ENCODE data around the gene ENTPD2. TPM values are rescaled to one million over a fixed set of nuclear protein-coding genes. Genes with fewer than 3 reads are reported as not detected.

ENTPD2 gene
- total and polyA plus RNA-seq, 8 donors = 0.71 to 4.7 (median 2.4) TPM

DNA sequence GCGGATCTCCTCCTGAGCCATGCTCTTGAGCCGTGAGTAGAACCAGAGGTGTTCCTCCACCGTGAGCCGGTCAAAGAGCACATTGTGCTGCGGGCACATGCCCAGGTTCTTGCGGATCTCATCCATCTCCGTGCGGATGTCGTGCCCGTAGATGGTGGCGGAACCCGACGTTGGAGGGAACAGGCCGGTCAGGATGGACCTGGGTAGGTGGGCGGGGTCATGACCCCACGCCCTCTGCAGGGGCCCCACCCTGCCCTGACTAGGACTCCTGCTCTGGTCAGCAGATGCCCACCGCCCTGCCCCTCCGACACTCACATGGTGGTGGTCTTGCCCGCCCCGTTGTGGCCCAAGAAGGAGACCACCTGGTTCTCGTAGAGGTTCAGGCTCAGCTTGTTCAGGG, 37.9 kb downstream of the ENTPD2 start:
- ATAC-seq (no peak), DNase-seq (no peak)
- H3K4me1 ChIP-seq = no peaks in the 10 kb centered on the region
- H3K27ac ChIP-seq = no peak overlapping the region
- TF ChIP-seq, protein P1, sequence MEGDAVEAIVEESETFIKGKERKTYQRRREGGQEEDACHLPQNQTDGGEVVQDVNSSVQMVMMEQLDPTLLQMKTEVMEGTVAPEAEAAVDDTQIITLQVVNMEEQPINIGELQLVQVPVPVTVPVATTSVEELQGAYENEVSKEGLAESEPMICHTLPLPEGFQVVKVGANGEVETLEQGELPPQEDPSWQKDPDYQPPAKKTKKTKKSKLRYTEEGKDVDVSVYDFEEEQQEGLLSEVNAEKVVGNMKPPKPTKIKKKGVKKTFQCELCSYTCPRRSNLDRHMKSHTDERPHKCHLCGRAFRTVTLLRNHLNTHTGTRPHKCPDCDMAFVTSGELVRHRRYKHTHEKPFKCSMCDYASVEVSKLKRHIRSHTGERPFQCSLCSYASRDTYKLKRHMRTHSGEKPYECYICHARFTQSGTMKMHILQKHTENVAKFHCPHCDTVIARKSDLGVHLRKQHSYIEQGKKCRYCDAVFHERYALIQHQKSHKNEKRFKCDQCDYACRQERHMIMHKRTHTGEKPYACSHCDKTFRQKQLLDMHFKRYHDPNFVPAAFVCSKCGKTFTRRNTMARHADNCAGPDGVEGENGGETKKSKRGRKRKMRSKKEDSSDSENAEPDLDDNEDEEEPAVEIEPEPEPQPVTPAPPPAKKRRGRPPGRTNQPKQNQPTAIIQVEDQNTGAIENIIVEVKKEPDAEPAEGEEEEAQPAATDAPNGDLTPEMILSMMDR (IDR thresholded peaks at IDR 0.05) = no peak
- H3K9me3 ChIP-seq = no peaks in the 10 kb centered on the region
- H3K4me3 ChIP-seq = no peak overlapping the region
- intact Hi-C loops (cut with DNase I) = no loop called here
- peaks cover 0 to 80% of the 10 kb centered on the region in 2 donors for H3K36me3 ChIP-seq
- no peaks in the 10 kb centered on the region for H3K27me3 ChIP-seq

DNA sequence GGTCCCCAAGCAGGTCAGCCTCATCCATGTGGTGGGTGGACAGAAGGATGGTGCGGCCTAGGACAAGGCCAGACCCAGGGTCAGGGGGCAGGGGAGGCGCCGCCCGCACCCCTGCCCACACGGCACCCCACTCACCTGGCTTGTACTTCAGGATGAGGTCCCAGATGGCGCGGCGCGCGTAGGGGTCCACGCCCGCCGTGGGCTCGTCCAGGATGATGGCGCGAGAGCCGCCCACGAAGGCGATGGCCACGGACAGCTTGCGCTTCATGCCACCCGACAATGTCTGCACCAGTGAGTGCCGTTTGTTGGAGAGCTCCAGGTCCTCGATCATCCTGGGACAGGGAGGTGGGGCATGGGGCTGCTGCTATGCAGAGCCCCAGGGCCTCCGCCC, 38.3 kb downstream of the ENTPD2 start:
- TF ChIP-seq, protein P1 (IDR thresholded peaks at IDR 0.05) = no peak
- Histone ChIP-seq H3K9me3 (no peaks in the 10 kb centered on the region), H3K4me3 (no peak overlapping the region), H3K27ac (no peak overlapping the region), H3K36me3 (peaks cover 0 to 75% of the 10 kb centered on the region in 2 donors), H3K27me3 (no peaks in the 10 kb centered on the region), H3K4me1 (no peaks in the 10 kb centered on the region)
- DNase-seq (no peak), ATAC-seq (no peak)
- intact Hi-C loops (cut with DNase I) = no loop called here

DNA sequence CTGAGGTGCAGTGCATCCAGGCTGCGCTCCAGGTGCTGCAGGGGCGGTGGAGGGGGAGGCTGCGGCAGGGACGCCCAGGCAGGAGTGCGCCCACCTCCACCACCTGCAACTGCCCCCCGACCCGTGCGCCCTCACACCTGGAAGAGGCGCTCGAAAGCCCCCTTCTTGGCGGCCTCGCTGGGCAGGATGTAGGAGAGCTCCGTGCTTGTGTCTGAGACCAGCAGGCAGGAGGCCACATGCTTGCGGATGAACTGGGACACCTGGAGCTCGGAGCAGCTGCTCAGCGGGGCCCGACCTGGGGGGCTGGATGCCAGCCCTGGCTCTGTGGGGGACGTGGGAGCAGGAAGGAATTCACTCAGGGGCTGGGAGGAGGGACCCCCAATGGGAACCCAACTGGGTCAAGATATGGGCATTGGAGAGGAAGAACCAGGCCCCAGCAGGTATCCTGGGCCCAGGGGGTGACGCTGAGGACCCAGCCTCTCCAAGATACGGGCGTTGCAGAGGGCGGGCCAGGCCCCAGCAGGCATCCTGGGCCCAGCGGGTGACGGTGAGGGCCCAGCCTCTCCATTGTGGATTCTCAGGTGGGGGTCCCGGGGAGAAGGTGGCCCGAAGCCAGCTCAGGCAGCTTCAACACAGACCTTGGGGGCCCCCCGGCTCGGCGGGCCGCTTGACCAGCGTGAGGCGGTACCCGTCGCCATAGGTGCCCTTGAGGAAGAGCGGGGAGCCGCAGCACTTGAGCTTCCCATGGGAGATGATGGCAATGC, 38.9 kb downstream of the ENTPD2 start:
- Histone ChIP-seq H3K9me3 (no peaks in the 10 kb centered on the region), H3K27me3 (no peaks in the 10 kb centered on the region), H3K27ac (no peak overlapping the region), H3K36me3 (peaks cover 0 to 77% of the 10 kb centered on the region in 2 donors), H3K4me3 (no peak overlapping the region), H3K4me1 (no peaks in the 10 kb centered on the region)
- TF ChIP-seq, protein P1 (IDR thresholded peaks at IDR 0.05) = no peak
- ATAC-seq (no peak), DNase-seq (no peak)
- intact Hi-C loops (cut with DNase I) = no loop called here

DNA sequence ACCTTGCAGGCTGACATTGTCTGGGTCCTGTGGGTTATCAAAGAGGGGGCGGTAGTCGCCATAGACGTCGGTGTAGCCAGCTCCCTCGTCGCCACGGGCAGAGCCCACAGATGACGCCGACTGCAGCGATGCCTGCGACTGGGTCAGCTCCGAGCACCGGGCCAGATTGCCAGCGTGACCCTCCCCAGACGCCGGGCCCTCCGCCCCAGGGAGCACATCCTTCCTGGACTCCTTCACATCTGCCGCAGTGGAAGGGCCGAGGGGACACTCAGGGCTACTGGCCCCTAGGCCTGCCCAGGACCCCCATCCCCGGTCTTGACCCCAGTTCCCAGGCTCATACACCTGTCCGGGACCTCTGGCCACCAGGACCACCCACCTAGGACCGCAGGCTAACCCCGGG, 39.7 kb downstream of the ENTPD2 start:
- ATAC-seq = no peak
- intact Hi-C loops (cut with DNase I) = no loop called here

DNA sequence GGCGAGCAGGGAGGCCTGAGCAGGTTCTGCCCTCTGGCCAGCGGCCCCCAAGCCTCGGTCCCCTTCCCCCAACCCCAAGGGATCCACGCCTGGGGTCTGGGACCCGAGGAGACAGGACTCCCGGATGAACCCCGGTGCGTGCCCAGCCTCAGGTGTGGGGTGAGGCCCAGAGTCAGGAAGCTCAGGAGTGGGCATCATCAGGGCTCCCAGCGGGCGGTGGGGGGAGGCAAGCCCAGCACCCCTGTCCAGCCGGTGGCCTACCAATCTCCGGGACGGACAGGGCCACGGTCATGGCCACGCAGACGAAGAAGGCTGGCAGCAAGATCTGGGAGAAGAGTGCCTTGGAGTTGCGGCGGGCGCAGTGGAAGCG, 40.3 kb downstream of the ENTPD2 start:
- H3K27ac ChIP-seq = no peak overlapping the region
- H3K36me3 ChIP-seq = peaks cover 0 to 83% of the 10 kb centered on the region in 2 donors
- intact Hi-C loops (cut with DNase I) = no loop called here
- DNase-seq = no peak
- no peaks in the 10 kb centered on the region for H3K9me3 ChIP-seq
- ATAC-seq = no peak
- no peaks in the 10 kb centered on the region for H3K27me3 ChIP-seq
- no peak overlapping the region for H3K4me3 ChIP-seq
- TF ChIP-seq, protein P1 (IDR thresholded peaks at IDR 0.05) = no peak
- H3K4me1 ChIP-seq = no peaks in the 10 kb centered on the region

More for the DNA sequence above, 39.7 kb downstream of the ENTPD2 start:
- Histone ChIP-seq H3K36me3 (peaks cover 0 to 84% of the 10 kb centered on the region in 2 donors), H3K4me3 (no peak overlapping the region), H3K4me1 (no peaks in the 10 kb centered on the region), H3K27ac (no peak overlapping the region), H3K27me3 (no peaks in the 10 kb centered on the region), H3K9me3 (no peaks in the 10 kb centered on the region)
- TF ChIP-seq, protein P1 (IDR thresholded peaks at IDR 0.05) = no peak
- no peak for DNase-seq
